ENCODE measurements around the gene BOD1. TPM values are rescaled to one million over a fixed set of nuclear protein-coding genes. Genes with fewer than 3 reads are reported as not detected.

BOD1 gene
- total RNA-seq, 1 donor from 2014 or later = 106 TPM

DNA sequence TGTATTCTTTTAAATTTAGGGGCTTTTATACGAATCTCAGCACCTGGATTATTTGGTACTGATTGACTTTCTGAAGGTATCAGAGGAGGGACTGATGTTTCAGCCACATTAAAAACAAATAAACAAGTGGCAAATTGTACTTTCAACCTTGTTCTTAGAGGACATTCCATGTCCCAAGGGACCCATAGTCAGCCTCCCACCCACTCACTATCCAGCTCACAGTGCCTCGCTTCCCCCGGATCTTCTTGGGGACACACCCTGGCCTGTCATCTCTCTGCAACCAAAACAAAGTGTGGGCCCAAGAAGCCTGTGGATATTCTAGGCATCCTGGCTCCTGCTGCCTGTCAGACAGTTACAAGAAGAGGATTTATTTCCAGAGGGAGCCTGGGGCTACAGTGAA, 8.8 kb upstream of the BOD1 start:
- DNase-seq (ENCODE audit: low read depth) (no peak), FAIRE-seq (no peak)
- Histone ChIP-seq H3K27me3 (ENCODE audit: control insufficient read depth, insufficient read depth, low read length) (no peaks in the 10 kb centered on the region), H3K4me3 (ENCODE audit: low read depth, low read length) (no peak overlapping the region), H3K36me3 (ENCODE audit: control insufficient read depth, insufficient read depth, low read length) (no peaks in the 10 kb centered on the region)
- TF ChIP-seq, protein P1, sequence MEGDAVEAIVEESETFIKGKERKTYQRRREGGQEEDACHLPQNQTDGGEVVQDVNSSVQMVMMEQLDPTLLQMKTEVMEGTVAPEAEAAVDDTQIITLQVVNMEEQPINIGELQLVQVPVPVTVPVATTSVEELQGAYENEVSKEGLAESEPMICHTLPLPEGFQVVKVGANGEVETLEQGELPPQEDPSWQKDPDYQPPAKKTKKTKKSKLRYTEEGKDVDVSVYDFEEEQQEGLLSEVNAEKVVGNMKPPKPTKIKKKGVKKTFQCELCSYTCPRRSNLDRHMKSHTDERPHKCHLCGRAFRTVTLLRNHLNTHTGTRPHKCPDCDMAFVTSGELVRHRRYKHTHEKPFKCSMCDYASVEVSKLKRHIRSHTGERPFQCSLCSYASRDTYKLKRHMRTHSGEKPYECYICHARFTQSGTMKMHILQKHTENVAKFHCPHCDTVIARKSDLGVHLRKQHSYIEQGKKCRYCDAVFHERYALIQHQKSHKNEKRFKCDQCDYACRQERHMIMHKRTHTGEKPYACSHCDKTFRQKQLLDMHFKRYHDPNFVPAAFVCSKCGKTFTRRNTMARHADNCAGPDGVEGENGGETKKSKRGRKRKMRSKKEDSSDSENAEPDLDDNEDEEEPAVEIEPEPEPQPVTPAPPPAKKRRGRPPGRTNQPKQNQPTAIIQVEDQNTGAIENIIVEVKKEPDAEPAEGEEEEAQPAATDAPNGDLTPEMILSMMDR (IDR thresholded peaks at IDR 0.05; ENCODE audit: insufficient read depth, low read length, severe bottlenecking) = no peak

DNA sequence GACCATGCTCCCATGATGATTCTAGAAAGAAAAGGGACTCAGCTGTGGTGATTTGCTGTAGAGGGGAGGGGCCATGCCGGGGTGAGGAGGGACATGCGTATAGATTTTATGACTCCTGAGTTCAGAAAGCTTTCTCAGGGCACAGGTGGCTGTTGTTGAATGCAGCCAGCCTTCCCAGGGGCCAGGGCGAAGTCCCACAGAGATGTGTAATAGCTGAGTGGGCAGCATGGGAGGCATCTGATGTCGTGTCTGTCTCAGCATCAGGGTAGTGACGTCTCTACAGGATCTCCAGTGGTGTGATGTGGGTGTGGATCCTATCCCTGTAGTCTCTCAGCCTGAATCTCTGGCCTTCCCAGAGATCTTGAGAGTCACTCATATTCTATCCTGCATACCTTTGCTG, 7.8 kb upstream of the BOD1 start:
- no peak overlapping the region for H3K4me3 ChIP-seq (ENCODE audit: low read depth, low read length)
- H3K36me3 ChIP-seq (ENCODE audit: control insufficient read depth, insufficient read depth, low read length) = no peaks in the 10 kb centered on the region
- no peak for DNase-seq (ENCODE audit: low read depth)
- FAIRE-seq = no peak
- TF ChIP-seq, protein P1 (IDR thresholded peaks at IDR 0.05; ENCODE audit: insufficient read depth, low read length, severe bottlenecking) = no peak
- H3K27me3 ChIP-seq (ENCODE audit: control insufficient read depth, insufficient read depth, low read length) = no peaks in the 10 kb centered on the region

DNA sequence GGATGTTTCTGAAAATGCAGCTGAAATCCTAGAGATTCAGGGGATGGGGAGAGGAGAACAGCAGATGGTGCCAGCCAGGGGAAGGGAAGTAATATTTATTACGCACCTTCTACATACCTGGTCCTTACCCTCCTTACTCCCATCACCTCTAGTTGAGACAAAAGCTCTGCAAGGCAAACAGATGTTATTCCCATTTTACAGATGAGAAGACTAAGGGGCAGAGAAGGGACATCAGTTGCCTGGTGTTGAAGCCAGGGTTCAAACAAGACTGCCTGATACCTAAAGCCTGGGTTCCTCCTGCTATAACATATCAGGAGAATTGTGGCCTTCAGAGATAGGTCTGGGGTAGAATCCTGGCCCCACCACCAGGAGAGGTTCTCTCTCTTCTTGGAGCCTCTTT, 7.3 kb upstream of the BOD1 start:
- no peaks in the 10 kb centered on the region for H3K27me3 ChIP-seq (ENCODE audit: control insufficient read depth, insufficient read depth, low read length)
- no peaks in the 10 kb centered on the region for H3K36me3 ChIP-seq (ENCODE audit: control insufficient read depth, insufficient read depth, low read length)
- H3K4me3 ChIP-seq (ENCODE audit: low read depth, low read length) = no peak overlapping the region
- DNase-seq (ENCODE audit: low read depth) (no peak), FAIRE-seq (no peak)
- TF ChIP-seq, protein P1 (IDR thresholded peaks at IDR 0.05; ENCODE audit: insufficient read depth, low read length, severe bottlenecking) = no peak

DNA sequence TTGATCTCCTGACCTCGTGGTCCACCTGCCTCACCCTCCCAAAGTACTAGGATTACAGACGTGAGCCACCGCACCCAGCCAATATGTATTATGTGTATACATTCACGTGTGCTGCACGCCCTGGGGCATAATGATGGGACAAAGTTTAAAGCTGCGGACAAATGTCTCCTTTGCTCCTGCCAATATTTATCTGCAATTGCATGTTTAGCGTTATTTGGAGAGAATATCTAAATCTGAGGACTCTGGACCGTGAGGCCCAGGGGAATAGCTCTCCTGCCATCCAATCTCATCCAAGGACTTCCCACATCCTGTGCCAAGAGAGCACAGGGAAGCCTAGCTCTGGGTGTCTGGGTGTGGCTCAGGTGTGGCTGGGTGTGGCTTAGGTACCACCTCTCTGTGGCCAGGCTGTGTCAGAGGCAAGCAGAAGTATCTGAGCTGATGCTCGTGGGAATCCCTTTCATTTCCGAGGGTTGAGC, 6.9 kb upstream of the BOD1 start:
- no peak overlapping the region for H3K4me3 ChIP-seq (ENCODE audit: low read depth, low read length)
- TF ChIP-seq, protein P1 (IDR thresholded peaks at IDR 0.05; ENCODE audit: insufficient read depth, low read length, severe bottlenecking) = no peak
- FAIRE-seq = no peak
- DNase-seq (ENCODE audit: low read depth) = peak; percentile 42
- no peaks in the 10 kb centered on the region for H3K36me3 ChIP-seq (ENCODE audit: control insufficient read depth, insufficient read depth, low read length)
- H3K27me3 ChIP-seq (ENCODE audit: control insufficient read depth, insufficient read depth, low read length) = no peaks in the 10 kb centered on the region

DNA sequence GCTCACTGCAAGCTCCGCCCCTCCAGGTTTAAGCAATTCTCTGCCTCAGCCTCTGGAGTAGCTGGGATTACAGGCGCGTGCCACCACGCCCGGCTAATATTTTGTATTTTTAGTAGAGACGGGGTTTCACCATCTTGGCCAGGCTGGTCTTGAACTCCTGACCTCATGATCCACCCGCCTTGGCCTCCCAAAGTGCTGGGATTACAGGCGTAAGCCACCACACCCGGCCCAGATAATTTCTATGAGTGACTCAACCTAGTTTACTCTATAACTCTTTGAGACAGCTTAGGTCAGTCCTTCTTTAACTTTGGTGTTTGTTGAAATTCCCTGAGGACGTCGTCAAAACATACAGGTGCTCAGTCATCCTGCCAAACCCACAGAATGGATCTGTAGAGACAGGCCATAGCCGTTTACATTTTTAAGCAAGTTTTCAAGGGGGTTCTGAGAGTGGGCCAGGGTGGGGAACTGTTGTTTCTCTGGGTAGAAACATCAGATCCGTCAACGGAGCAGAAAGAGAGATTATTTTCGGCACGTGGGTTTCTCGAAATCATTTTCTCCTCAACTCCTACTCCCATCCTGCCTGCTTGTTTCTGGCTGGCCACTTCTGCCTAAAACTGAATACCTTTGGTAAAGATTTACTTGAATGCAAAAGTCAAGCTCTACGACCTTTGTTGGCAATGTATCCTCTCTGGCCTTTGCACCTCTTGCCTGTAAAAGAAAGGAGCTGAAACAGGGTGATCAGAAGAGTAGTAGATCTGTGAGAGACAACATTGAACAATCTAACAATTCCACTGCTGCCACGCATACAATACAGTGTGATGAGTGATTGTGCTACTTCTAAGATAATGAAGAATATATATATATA, 6.0 kb upstream of the BOD1 start:
- no peak for FAIRE-seq
- Histone ChIP-seq H3K4me3 (ENCODE audit: low read depth, low read length) (no peak overlapping the region), H3K36me3 (ENCODE audit: control insufficient read depth, insufficient read depth, low read length) (no peaks in the 10 kb centered on the region), H3K27me3 (ENCODE audit: control insufficient read depth, insufficient read depth, low read length) (no peaks in the 10 kb centered on the region)
- TF ChIP-seq, protein P1 (IDR thresholded peaks at IDR 0.05; ENCODE audit: insufficient read depth, low read length, severe bottlenecking) = no peak
- DNase-seq (ENCODE audit: low read depth) = peak; percentile 26

All from bronchial epithelial cell (primary cell).